SKM-1 treated with dmso at 0.1 percent for 144 hours (cell line): ENCODE data around the gene DHRS9.
"Not testable (repeated sequence)": the region's sequence is repeated elsewhere in the genome, so short reads cannot be mapped to it uniquely, and the experiment has no call there.

Experiments
- DNase-seq: peaks from one replicate; lab custom pipeline; 2025; ENCODE audit not compliant: unreplicated experiment; lab: John Stamatoyannopoulos, UW

The DHRS9 gene

GRCh38 chr2:169069341-169069740 lies at the start of gene DHRS9:
TSS of gene DHRS9 (plus strand) at chr2:169069563. CDS start at chr2:169081582, 12,019 bp downstream.
- peak; percentile 84 for DNase-seq

- no peak for DNase-seq
Observed at GRCh38 chr2:169023161-169023560, 46.2 kb upstream of the DHRS9 start.

GRCh38 chr2:169026056-169026455 lies 43.3 kb upstream of the DHRS9 start:
- DNase-seq, result no peak

- DNase-seq, result no peak
Observed at GRCh38 chr2:169027234-169027633, 42.1 kb upstream of the DHRS9 start.

- DNase-seq, result no peak
Observed at GRCh38 chr2:169029341-169029740, 40.0 kb upstream of the DHRS9 start.

- DNase-seq, result no peak
Observed at GRCh38 chr2:169031202-169031601, 38.2 kb upstream of the DHRS9 start, which contains the start of gene ABCB11. TSS of gene ABCB11 (minus strand) at chr2:169031324. CDS start at chr2:169018125, 13,199 bp downstream.

- peak; percentile 15 for DNase-seq
Observed at GRCh38 chr2:169034256-169034655, 35.1 kb upstream of the DHRS9 start.

GRCh38 chr2:169034984-169035544 lies 34.3 kb upstream of the DHRS9 start:
- DNase-seq, result no peak

- DNase-seq, result no peak
Observed at GRCh38 chr2:169035887-169036286, 33.5 kb upstream of the DHRS9 start.

GRCh38 chr2:169036736-169037440 lies 32.5 kb upstream of the DHRS9 start:
- peak; percentile 21 for DNase-seq

GRCh38 chr2:169038338-169038757 lies 31.0 kb upstream of the DHRS9 start:
- peak; percentile 73 for DNase-seq

GRCh38 chr2:169039702-169040101 lies 29.7 kb upstream of the DHRS9 start:
- DNase-seq, result peak; percentile 73

- no peak for DNase-seq
Observed at GRCh38 chr2:169041594-169041993, 27.8 kb upstream of the DHRS9 start.

- DNase-seq, result no peak
Observed at GRCh38 chr2:169042856-169043255, 26.5 kb upstream of the DHRS9 start.

- DNase-seq, result no peak
Observed at GRCh38 chr2:169046440-169047151, 22.8 kb upstream of the DHRS9 start.

- no peak for DNase-seq
Observed at GRCh38 chr2:169047256-169048250, 21.8 kb upstream of the DHRS9 start.

- no peak for DNase-seq
Observed at GRCh38 chr2:169049142-169049541, 20.2 kb upstream of the DHRS9 start.

- DNase-seq, result no peak
Observed at GRCh38 chr2:169050476-169051240, 18.7 kb upstream of the DHRS9 start.

GRCh38 chr2:169054575-169054974 lies 14.8 kb upstream of the DHRS9 start:
- not testable (repeated sequence) for DNase-seq

- not testable (repeated sequence) for DNase-seq
Observed at GRCh38 chr2:169064199-169064598, 5.2 kb upstream of the DHRS9 start.
